CD4-positive, alpha-beta T cell (primary cell): ENCODE data around the gene REXO1. TPM values are rescaled to one million over a fixed set of nuclear protein-coding genes. Genes with fewer than 3 reads are reported as not detected.

Source experiments
- ATAC-seq: fragments of 200-7000 bp; cut with Tn5 transposase; one replicate; pipeline ENCODE4 v1.10.0; 2022; ENCODE audit warnings: mild to moderate bottlenecking; ENCODE audit not compliant: poor library complexity
- CTCF ChIA-PET: fragments of 350-600 bp; sonication (Branson Sonifier 250); formaldehyde crosslinking; loops from one replicate; lab custom pipeline; 2021; ENCODE audit warnings: antibody characterized with exemption, inconsistent platforms; lab: Charles Lee
- POLR2A ChIA-PET: fragments of 350-600 bp; sonication (Branson Sonifier 250); formaldehyde crosslinking; loops from one replicate; lab custom pipeline; 2021; ENCODE audit warnings: antibody characterized with exemption, inconsistent platforms; lab: Charles Lee
- DNase-seq, 14 experiments: peaks; one replicate each; pipeline ENCODE4 v3.0.0-alpha.2; 2013 to 2020; ENCODE audit warnings: mixed read lengths in 2 of 14
- H3K27ac ChIP-seq, 2 donors: one replicate each; pipeline versions ENCODE4 v1.5.1 to v1.7.0; 2013; ENCODE audit warnings: low read length in 2 of 2, low read depth in 1 of 2, mild to moderate bottlenecking in 1 of 2
- H3K27me3 ChIP-seq, 2 experiments: 1 replicate in 1 of 2; 2 replicates in 1 of 2; pipeline versions ENCODE4 v1.6.1 to v1.7.0; 2013; ENCODE audit warnings: low read length in 2 of 2, control low read depth in 1 of 2, mild to moderate bottlenecking in 1 of 2, moderate library complexity in 1 of 2; ENCODE audit not compliant: insufficient read depth in 2 of 2, control insufficient read depth in 1 of 2
- H3K36me3 ChIP-seq: one replicate; pipeline ENCODE4 v1.6.1; 2013; ENCODE audit warnings: low read length, control low read depth; ENCODE audit not compliant: insufficient read depth
- H3K4me1 ChIP-seq: one replicate; pipeline ENCODE4 v1.6.1; 2013; ENCODE audit warnings: low read length, control low read depth; ENCODE audit not compliant: insufficient read depth
- H3K4me3 ChIP-seq: one replicate; pipeline ENCODE4 v1.5.1; 2013; ENCODE audit warnings: mild to moderate bottlenecking, low read length, moderate library complexity
- H3K9me3 ChIP-seq, 2 experiments: 1 replicate in 1 of 2; 2 replicates in 1 of 2; pipeline versions ENCODE4 v1.6.1 to v1.7.0; 2013; ENCODE audit warnings: low read length in 2 of 2, mild to moderate bottlenecking in 2 of 2, control low read depth in 1 of 2, moderate library complexity in 1 of 2; ENCODE audit not compliant: control insufficient read depth in 1 of 2, insufficient read depth in 1 of 2
- H3K27ac Mint-ChIP-seq: one replicate; pipeline ENCODE4 v1.8.0; 2020; ENCODE audit warnings: mixed read lengths
- H3K27me3 Mint-ChIP-seq: one replicate; pipeline ENCODE4 v1.8.0; 2021; ENCODE audit warnings: mixed read lengths
- H3K36me3 Mint-ChIP-seq: one replicate; pipeline ENCODE4 v1.8.0; 2021; ENCODE audit warnings: low read depth, mixed read lengths
- H3K4me1 Mint-ChIP-seq: one replicate; pipeline ENCODE4 v1.8.0; 2021; ENCODE audit warnings: low read depth, mixed read lengths
- H3K4me3 Mint-ChIP-seq: one replicate; pipeline ENCODE4 v1.8.0; 2020; ENCODE audit warnings: mild to moderate bottlenecking, mixed read lengths
- H3K9me3 Mint-ChIP-seq: one replicate; pipeline ENCODE4 v1.8.0; 2020; ENCODE audit warnings: mixed read lengths
- intact Hi-C, 2 experiments: fragments of 100-400 bp; cut with DNase I in 1 of 2; cut with micrococcal nuclease in 1 of 2; formaldehyde crosslinking; loops; one replicate each; pipeline versions ENCODE4 v1.15.1 to v1.9.0; 2023 to 2025; cut with DNase I, micrococcal nuclease
- total RNA-seq, 174 experiments: library from RNA in 2 of 174; stranded (reverse) in 2 of 174; gene quantifications; one replicate each; pipeline ENCODE4 v1.2.3 and lab custom pipeline; 2021 to 2026
- TF ChIP-seq, protein P1 (sequence below): fragments of 200-600 bp; IDR thresholded peaks from one replicate; pipeline ENCODE4 v1.8.0; 2022; ENCODE audit warnings: antibody characterized with exemption, mild to moderate bottlenecking

REXO1 gene
- total RNA-seq, 2 experiments from 2014 or later = 106 to 114 TPM

DNA sequence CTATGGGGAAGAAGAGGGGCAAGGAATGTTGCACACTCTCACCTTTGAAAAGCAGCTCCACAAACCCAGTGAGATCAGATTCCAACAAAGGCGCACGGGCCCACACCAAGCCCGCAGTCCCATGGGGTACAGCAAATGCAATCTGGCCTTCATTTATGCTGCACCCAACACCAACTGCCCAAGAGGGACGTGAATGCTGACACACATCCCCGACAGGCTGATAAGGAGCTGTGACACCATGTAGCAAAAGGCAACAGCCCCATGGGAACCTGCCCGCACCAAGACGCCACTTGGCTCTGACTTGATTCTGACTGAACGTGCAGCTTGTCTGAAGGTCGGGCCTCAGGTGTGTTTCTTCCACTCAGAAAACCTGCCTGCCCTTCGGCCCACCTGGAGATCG lies 17.3 kb downstream of the REXO1 start:
- Mint-ChIP-seq H3K36me3 (peaks cover 13% of the 10 kb centered on the region), H3K9me3 (no peaks in the 10 kb centered on the region), H3K4me3 (no peak overlapping the region), H3K27ac (no peak overlapping the region), H3K27me3 (no peaks in the 10 kb centered on the region), H3K4me1 (peaks cover 1% of the 10 kb centered on the region)
- Histone ChIP-seq H3K27ac (no peak overlapping the region), H3K27me3 (no peaks in the 10 kb centered on the region), H3K4me1 (peaks cover 21% of the 10 kb centered on the region), H3K9me3 (no peaks in the 10 kb centered on the region), H3K4me3 (no peak overlapping the region), H3K36me3 (peaks cover 60% of the 10 kb centered on the region)
- no peak for DNase-seq
- TF ChIP-seq, protein P1, sequence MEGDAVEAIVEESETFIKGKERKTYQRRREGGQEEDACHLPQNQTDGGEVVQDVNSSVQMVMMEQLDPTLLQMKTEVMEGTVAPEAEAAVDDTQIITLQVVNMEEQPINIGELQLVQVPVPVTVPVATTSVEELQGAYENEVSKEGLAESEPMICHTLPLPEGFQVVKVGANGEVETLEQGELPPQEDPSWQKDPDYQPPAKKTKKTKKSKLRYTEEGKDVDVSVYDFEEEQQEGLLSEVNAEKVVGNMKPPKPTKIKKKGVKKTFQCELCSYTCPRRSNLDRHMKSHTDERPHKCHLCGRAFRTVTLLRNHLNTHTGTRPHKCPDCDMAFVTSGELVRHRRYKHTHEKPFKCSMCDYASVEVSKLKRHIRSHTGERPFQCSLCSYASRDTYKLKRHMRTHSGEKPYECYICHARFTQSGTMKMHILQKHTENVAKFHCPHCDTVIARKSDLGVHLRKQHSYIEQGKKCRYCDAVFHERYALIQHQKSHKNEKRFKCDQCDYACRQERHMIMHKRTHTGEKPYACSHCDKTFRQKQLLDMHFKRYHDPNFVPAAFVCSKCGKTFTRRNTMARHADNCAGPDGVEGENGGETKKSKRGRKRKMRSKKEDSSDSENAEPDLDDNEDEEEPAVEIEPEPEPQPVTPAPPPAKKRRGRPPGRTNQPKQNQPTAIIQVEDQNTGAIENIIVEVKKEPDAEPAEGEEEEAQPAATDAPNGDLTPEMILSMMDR = no peak
- POLR2A ChIA-PET = no interaction called here
- intact Hi-C loops = no loop called here
- no peak for ATAC-seq
- CTCF ChIA-PET = no interaction called here

DNA sequence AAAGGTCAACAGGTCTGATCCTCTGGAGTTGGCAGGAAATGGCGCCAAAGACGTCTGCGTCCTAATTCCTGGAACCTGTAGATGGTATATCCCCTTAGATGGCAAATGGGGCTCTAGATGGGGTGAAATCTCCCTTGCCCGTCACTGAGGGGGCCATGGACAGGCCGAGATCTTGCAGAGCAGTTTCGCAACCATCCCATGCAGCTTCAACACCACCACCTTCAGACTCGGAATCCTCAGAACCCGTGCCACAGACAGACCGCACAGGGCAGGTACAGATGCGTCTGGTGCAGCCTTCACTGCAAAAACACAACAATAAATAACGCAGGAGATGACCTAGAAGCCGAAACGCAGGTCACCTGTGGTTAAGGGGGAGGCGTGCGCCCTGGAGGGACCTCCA lies 17.7 kb downstream of the REXO1 start:
- DNase-seq = no peak
- H3K4me3 ChIP-seq = no peak overlapping the region
- ChIA-PET POLR2A (no interaction called here), CTCF (interaction anchor here (1.0 kb wide), 1 partner anchor 67 kb away, joined by 3 read pairs; no protein-coding TSS in a partner anchor)
- Mint-ChIP-seq H3K4me1 (peaks cover 4% of the 10 kb centered on the region), H3K9me3 (no peaks in the 10 kb centered on the region), H3K27ac (no peak overlapping the region), H3K27me3 (no peaks in the 10 kb centered on the region), H3K36me3 (peaks cover 17% of the 10 kb centered on the region), H3K4me3 (no peak overlapping the region)
- intact Hi-C loops = no loop called here
- H3K36me3 ChIP-seq = peaks cover 59% of the 10 kb centered on the region
- H3K27me3 ChIP-seq = no peaks in the 10 kb centered on the region
- no peak overlapping the region for H3K27ac ChIP-seq
- H3K9me3 ChIP-seq = no peaks in the 10 kb centered on the region
- no peak for ATAC-seq
- TF ChIP-seq, protein P1 = no peak
- peaks cover 20% of the 10 kb centered on the region for H3K4me1 ChIP-seq

DNA sequence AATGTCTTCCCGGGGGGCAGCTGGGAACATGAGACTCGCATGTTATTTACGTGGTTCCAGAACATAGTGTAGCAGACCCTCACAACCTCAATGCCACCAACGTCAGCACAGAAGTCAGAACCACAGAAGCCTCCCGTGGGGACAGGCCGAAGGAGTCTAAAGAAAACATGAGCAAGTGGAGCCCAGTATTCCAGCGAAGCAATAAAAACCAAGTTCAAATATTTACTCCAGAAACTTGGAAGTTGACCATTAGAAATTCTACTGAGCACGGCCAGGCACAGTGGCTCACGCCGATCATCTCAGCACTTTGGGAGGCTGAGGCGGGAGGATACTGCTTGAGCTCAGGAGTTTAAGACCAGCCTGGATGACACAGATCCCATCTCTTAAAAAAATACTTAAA lies 18.3 kb downstream of the REXO1 start:
- Mint-ChIP-seq H3K36me3 (peaks cover 17% of the 10 kb centered on the region), H3K27me3 (no peaks in the 10 kb centered on the region), H3K9me3 (no peaks in the 10 kb centered on the region), H3K4me3 (no peak overlapping the region), H3K27ac (no peak overlapping the region), H3K4me1 (peaks cover 4% of the 10 kb centered on the region)
- intact Hi-C loops = loop anchor here in 1 of 2 experiments (5.0 to 10.0 kb wide), 2 partner anchors 158 to 285 kb away; no protein-coding TSS in a partner anchor
- DNase-seq (no peak), ATAC-seq (no peak)
- ChIA-PET POLR2A (no interaction called here), CTCF (interaction anchor here (1.0 to 1.1 kb wide), 2 partner anchors 7 to 68 kb away, joined by 3 to 4 read pairs; no protein-coding TSS in a partner anchor)
- peaks cover 59% of the 10 kb centered on the region for H3K36me3 ChIP-seq
- no peak overlapping the region for H3K27ac ChIP-seq
- no peaks in the 10 kb centered on the region for H3K9me3 ChIP-seq
- TF ChIP-seq, protein P1 = no peak
- peaks cover 17% of the 10 kb centered on the region for H3K4me1 ChIP-seq
- H3K27me3 ChIP-seq = no peaks in the 10 kb centered on the region
- H3K4me3 ChIP-seq = no peak overlapping the region
